HepG2 (cell line): ENCODE data around the gene MED25. TPM values are rescaled to one million over a fixed set of nuclear protein-coding genes. Genes with fewer than 3 reads are reported as not detected.

Experiments
- ARNT ChIP-seq: fragments of 450-650 bp; IDR thresholded peaks from 2 replicates; pipeline ENCODE4 v1.6.1; 2017
- ATRX ChIP-seq: sonication (generic); formaldehyde crosslinking; IDR thresholded peaks from 2 replicates; pipeline ENCODE4 v1.4.0; 2020; ENCODE audit warnings: missing genetic modification reagents, borderline replicate concordance
- CCAR2 ChIP-seq: fragments of 200-400 bp; formaldehyde crosslinking; optimal IDR thresholded peaks from 2 replicates; pipeline ENCODE3; 2018; ENCODE audit warnings: low read depth, mild to moderate bottlenecking, low read length, moderate library complexity
- CHCHD3 ChIP-seq: sonication (generic); formaldehyde crosslinking; IDR thresholded peaks from 2 replicates; pipeline ENCODE4 v1.8.0; 2022; ENCODE audit warnings: mild to moderate bottlenecking, missing genetic modification reagents, moderate library complexity
- EHMT2 ChIP-seq: fragments of 200-600 bp; sonication (generic); IDR thresholded peaks from 2 replicates; pipeline ENCODE4 v1.7.0; 2017; ENCODE audit warnings: antibody characterized with exemption, low read depth, low read length, borderline replicate concordance
- HDAC2 ChIP-seq: sonication (generic); formaldehyde crosslinking; IDR thresholded peaks from 2 replicates; pipeline ENCODE4 v1.4.0; 2020; ENCODE audit warnings: missing genetic modification reagents
- NCOA2 ChIP-seq: sonication (generic); formaldehyde crosslinking; IDR thresholded peaks from 2 replicates; pipeline ENCODE4 v1.8.0; 2022; ENCODE audit warnings: inconsistent platforms
- POGK ChIP-seq: sonication (generic); formaldehyde crosslinking; conservative IDR thresholded peaks from 2 replicates; pipeline ENCODE4 v1.8.0; 2022; ENCODE audit warnings: mild to moderate bottlenecking, moderate library complexity, missing genetic modification reagents
- ZFP36 ChIP-seq: fragments of 150-350 bp; IDR thresholded peaks from 2 replicates; pipeline ENCODE4 v1.6.1; 2018; ENCODE audit warnings: borderline replicate concordance, low read length, low read depth; ENCODE audit not compliant: partially characterized antibody
- ZNF235 ChIP-seq: sonication (generic); formaldehyde crosslinking; IDR thresholded peaks from 2 replicates; pipeline ENCODE4 v1.8.1; 2023; ENCODE audit warnings: mild to moderate bottlenecking, missing genetic modification reagents, borderline replicate concordance
- ZNF557 ChIP-seq: sonication (generic); formaldehyde crosslinking; IDR thresholded peaks from 2 replicates; pipeline ENCODE4 v1.4.0; 2020; ENCODE audit warnings: missing genetic modification reagents
- ZNF678 ChIP-seq: sonication (generic); formaldehyde crosslinking; IDR thresholded peaks from 2 replicates; pipeline ENCODE4 v1.4.0; 2020; ENCODE audit warnings: mild to moderate bottlenecking, missing genetic modification reagents
- polyA plus RNA-seq, 8 experiments: library from polyadenylated mRNA; depleted of rRNA in 3 of 8; stranded (reverse) in 7 of 8; unstranded in 1 of 8; fragments of >200 nt; fragmentation: Illumina TruSeq in 4 of 8; extraction: Trizol in 4 of 8; gene quantifications; 2 replicates each; pipeline versions ENCODE4 v1.2.1 to v1.2.3, GENCODE V29; 2011 to 2016; ENCODE audit warnings: low read depth in 4 of 8, missing spikeins in 1 of 8, mixed read lengths in 1 of 8; ENCODE audit not compliant: insufficient read depth in 1 of 8
- total RNA-seq, 5 experiments: library from RNA; depleted of rRNA; stranded (reverse); fragments of >200 nt; fragmentation: Illumina TruSeq; extraction: Trizol; gene quantifications; 2 replicates each; pipeline ENCODE4 v1.2.3, GENCODE V29; 2016; ENCODE audit warnings: low read depth in 1 of 5
- TF ChIP-seq, protein P1 (sequence below): IDR thresholded peaks from 2 replicates; pipeline ENCODE4 v1.6.1; 2016; ENCODE audit warnings: mild to moderate bottlenecking, missing biosample characterization, missing genetic modification reagents
- TF ChIP-seq, protein P2 (sequence below): sonication (generic); formaldehyde crosslinking; IDR thresholded peaks from 2 replicates; pipeline ENCODE4 v1.4.0; 2020; ENCODE audit warnings: missing genetic modification reagents, borderline replicate concordance
- TF ChIP-seq, protein P3 (sequence below), 2 experiments: sonication (generic) in 1 of 2; formaldehyde crosslinking in 1 of 2; IDR thresholded peaks; 2 replicates each; pipeline versions ENCODE4 v1.4.0 to v1.6.1; 2018 to 2020; ENCODE audit warnings: missing genetic modification reagents in 2 of 2, borderline replicate concordance in 1 of 2, low read depth in 1 of 2, mild to moderate bottlenecking in 1 of 2, missing biosample characterization in 1 of 2

MED25 gene
- total and polyA plus RNA-seq, 2 of the 13 experiments (the other 11 are each of a cell fraction or from before 2014, with no cell fraction given): 11.1 to 15.1 TPM

GRCh38 chr19:49850487-49851342 is 32.6 kb downstream of the MED25 start, which contains the start of gene PTOV1 (continued):
- TF ChIP-seq ATRX (CRISPR knock-in tag) (no peak), NCOA2 (CRISPR knock-in tag) (peak; percentile 14; the same call in 1 of the 2 replicates), ZFP36 (no peak), ARNT (no peak), CCAR2 (no peak), ZNF557 (CRISPR knock-in tag) (no peak), CHCHD3 (CRISPR knock-in tag) (no peak), EHMT2 (no peak), ZNF235 (CRISPR knock-in tag) (no peak), POGK (CRISPR knock-in tag) (peak; percentile 72; the same call in 1 of the 2 replicates), ZNF678 (CRISPR knock-in tag) (no peak), HDAC2 (CRISPR knock-in tag) (no peak)
- TF ChIP-seq, protein P1, sequence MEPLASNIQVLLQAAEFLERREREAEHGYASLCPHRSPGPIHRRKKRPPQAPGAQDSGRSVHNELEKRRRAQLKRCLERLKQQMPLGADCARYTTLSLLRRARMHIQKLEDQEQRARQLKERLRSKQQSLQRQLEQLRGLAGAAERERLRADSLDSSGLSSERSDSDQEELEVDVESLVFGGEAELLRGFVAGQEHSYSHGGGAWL (CRISPR knock-in tag): peak; percentile 62; the same call in 1 of the 2 replicates
- TF ChIP-seq, protein P2, sequence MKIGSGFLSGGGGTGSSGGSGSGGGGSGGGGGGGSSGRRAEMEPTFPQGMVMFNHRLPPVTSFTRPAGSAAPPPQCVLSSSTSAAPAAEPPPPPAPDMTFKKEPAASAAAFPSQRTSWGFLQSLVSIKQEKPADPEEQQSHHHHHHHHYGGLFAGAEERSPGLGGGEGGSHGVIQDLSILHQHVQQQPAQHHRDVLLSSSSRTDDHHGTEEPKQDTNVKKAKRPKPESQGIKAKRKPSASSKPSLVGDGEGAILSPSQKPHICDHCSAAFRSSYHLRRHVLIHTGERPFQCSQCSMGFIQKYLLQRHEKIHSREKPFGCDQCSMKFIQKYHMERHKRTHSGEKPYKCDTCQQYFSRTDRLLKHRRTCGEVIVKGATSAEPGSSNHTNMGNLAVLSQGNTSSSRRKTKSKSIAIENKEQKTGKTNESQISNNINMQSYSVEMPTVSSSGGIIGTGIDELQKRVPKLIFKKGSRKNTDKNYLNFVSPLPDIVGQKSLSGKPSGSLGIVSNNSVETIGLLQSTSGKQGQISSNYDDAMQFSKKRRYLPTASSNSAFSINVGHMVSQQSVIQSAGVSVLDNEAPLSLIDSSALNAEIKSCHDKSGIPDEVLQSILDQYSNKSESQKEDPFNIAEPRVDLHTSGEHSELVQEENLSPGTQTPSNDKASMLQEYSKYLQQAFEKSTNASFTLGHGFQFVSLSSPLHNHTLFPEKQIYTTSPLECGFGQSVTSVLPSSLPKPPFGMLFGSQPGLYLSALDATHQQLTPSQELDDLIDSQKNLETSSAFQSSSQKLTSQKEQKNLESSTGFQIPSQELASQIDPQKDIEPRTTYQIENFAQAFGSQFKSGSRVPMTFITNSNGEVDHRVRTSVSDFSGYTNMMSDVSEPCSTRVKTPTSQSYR: peak; percentile 27; the same call in 1 of the 2 replicates
- TF ChIP-seq, protein P3, sequence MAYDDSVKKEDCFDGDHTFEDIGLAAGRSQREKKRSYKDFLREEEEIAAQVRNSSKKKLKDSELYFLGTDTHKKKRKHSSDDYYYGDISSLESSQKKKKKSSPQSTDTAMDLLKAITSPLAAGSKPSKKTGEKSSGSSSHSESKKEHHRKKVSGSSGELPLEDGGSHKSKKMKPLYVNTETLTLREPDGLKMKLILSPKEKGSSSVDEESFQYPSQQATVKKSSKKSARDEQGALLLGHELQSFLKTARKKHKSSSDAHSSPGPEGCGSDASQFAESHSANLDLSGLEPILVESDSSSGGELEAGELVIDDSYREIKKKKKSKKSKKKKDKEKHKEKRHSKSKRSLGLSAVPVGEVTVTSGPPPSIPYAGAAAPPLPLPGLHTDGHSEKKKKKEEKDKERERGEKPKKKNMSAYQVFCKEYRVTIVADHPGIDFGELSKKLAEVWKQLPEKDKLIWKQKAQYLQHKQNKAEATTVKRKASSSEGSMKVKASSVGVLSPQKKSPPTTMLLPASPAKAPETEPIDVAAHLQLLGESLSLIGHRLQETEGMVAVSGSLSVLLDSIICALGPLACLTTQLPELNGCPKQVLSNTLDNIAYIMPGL (CRISPR knock-in tag; IDR thresholded peaks at IDR 0.05; ENCODE audit: borderline replicate concordance in 1 of 2, low read depth in 1 of 2): peak; percentile 37 to 70; a peak in 2 of 4 replicates
